Measurements from ENCODE around the gene GPR3. TPM values are rescaled to one million over a fixed set of nuclear protein-coding genes. Genes with fewer than 3 reads are reported as not detected.

The GPR3 gene
- total and polyA plus RNA-seq, 11 donors = 0.11 to 3.7 (median 0.53) TPM; not detected in 1

DNA sequence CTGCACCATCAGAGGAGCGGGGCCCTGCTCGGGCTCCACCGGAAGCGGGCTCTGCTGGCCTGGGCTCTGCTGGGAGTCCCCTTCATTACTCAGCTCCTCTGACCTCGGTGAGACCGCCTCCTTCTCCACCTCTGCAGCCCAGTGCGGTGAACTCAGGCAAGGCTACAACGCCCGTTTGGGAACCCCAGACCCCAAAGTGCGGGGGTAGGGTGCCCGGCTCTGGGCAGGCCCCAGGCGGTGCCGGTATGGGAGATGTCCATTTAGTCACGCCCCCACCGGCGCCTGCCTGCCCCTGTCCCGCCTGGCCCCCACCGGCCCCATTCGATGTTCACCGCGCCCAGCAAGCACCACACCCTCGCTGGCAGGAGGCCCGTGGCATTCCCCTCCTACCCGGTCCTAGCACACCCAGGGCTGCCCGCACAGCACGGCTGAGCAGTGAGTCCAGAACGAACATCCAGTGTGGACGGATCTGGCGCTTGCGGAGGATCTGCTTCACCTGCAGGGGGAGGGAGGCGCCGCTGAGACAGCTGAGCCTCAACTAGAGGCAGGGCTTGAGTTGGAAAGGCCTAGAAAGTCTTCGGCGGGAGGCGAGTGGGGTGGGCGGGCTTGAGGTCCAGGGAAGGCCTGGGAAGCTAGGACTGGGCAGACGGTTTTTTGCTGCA is 35.7 kb upstream of the GPR3 start:
- ATAC-seq = no peak

DNA sequence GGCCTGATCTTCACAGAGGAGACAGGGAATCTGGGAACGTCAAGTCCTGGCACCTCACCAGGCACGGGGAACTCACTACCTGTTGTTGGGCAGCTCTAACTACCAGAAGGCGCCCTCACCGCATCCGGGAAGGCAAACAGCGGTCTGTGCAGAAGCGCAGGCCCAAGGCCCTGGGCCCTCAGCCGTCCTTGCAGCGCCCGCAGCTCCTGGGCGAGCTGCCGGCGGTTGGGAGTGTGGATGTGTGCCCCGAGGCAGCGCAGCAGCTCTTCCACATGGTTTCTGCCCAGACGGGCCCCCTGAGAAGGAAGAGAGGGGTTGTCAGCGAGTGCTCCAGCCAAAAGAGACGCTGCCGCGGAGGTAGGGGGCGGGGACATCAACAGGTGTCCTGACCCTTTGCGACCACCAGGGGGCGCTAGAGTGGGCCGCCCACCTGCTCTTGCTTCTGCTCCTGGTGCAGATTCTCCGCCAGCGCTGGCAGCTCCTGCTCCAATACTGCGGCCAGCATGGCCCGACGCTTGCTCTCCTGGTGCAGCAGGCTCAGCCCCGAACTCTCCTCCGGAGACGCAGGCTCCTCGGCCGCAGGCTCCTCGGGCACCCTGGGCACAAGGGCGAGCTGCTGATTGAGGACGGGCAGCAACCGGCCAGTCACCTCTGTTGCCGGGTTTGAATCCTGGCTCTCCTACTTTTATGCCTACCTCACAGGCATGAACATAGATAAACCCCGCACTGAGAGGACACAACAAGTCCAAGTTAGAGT is 35.0 kb upstream of the GPR3 start:
- Histone ChIP-seq H3K27ac (peak overlapping the region in 1 of 12 donors; percentile 9), H3K4me3 (peak overlapping the region in 2 of 12 donors; percentile 11 to 42), H3K27me3 (no peaks in the 10 kb centered on the region), H3K36me3 (peaks cover 0 to 93% (median 85%) of the 10 kb centered on the region in 9 donors), H3K4me1 (peaks cover 0 to 27% (median 6%) of the 10 kb centered on the region in 12 donors), H3K9me3 (no peaks in the 10 kb centered on the region)
- peak; percentile 70 to 88 (median 80) for DNase-seq
- TF ChIP-seq POLR2A (IDR thresholded peaks at IDR 0.05) = no peak
- TF ChIP-seq, protein P1, sequence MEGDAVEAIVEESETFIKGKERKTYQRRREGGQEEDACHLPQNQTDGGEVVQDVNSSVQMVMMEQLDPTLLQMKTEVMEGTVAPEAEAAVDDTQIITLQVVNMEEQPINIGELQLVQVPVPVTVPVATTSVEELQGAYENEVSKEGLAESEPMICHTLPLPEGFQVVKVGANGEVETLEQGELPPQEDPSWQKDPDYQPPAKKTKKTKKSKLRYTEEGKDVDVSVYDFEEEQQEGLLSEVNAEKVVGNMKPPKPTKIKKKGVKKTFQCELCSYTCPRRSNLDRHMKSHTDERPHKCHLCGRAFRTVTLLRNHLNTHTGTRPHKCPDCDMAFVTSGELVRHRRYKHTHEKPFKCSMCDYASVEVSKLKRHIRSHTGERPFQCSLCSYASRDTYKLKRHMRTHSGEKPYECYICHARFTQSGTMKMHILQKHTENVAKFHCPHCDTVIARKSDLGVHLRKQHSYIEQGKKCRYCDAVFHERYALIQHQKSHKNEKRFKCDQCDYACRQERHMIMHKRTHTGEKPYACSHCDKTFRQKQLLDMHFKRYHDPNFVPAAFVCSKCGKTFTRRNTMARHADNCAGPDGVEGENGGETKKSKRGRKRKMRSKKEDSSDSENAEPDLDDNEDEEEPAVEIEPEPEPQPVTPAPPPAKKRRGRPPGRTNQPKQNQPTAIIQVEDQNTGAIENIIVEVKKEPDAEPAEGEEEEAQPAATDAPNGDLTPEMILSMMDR (IDR thresholded peaks at IDR 0.05) = peak; percentile 94 to 100 (median 98)
- intact Hi-C loops (cut with DNase I) = loop anchor here in 9 of 10 donors (2.0 to 10.0 kb wide), 4 partner anchors 31 to 57 kb away; partner anchors contain the start of gene GPR3 (in 8 of the 9)
- WGBS, 4 donors = 37 to 49% (median 46%) methylated on average over 21 to 40 of the region's 40 CpGs
- ATAC-seq = peak; percentile 28 to 83 (median 62)

More for the DNA sequence above, 35.7 kb upstream of the GPR3 start:
- Histone ChIP-seq H3K27me3 (no peaks in the 10 kb centered on the region), H3K4me1 (peaks cover 0 to 27% (median 6%) of the 10 kb centered on the region in 12 donors), H3K4me3 (peak overlapping the region in 1 of 12 donors; percentile 42), H3K36me3 (peaks cover 0 to 86% (median 78%) of the 10 kb centered on the region in 9 donors), H3K27ac (peak overlapping the region in 1 of 12 donors; percentile 9), H3K9me3 (no peaks in the 10 kb centered on the region)
- DNase-seq = peak in 1 of 5 donors; percentile 25
- 87 to 91% (median 88%) methylated on average over 28 to 37 of the region's 37 CpGs for WGBS, 4 donors
- TF ChIP-seq, protein P1 (IDR thresholded peaks at IDR 0.05) = no peak
- no peak for TF ChIP-seq POLR2A (IDR thresholded peaks at IDR 0.05)
- intact Hi-C loops (cut with DNase I) = loop anchor here in 9 of 10 donors (2.0 to 10.0 kb wide), 4 partner anchors 32 to 56 kb away; partner anchors contain the start of gene GPR3 (in 8 of the 9)

DNA sequence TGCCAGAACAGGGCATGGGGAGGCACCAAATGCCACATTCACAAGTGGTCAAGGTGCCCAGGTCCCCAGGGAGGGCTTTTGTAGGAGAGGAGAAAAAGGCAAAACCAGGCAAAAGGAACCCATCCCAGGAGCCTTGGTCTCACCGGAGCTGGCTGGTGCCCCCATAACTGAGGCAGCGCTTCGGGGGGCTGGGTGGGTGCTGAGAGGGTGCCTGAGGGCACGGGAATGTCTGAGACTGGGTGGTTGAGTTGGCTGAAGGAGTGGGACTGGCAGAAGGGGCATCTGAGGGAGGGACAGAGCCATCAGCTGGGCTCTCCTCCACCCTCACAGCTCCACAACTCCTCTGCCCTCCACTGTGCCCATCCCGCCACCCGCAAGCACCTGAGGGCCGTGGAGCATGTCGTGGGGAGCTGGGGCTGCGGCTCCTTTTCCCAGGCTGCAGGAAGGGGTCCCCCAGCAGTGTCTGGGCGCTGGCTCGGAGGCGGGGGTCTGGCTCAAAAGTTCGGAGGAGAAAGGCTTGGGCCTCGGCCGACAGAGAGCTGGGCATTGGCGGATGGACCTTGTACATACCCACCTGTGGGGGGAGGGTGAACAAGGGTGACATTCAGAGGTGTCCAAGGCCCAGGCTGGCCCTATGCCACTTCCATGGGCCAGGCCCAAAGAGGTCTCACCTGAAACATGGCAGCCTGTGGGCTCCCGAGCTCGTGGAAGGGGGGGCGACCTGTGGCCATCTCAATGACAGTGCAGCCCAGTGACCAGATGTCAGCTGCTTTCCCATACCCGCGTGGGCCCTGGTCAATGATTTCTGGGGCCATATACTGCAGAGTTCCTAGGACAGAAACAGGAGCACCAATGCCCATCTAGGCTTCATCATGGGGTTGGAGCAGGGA is 34.1 kb upstream of the GPR3 start:
- intact Hi-C loops (cut with DNase I) = loop anchor here in 8 of 10 donors (5.0 to 10.0 kb wide), 2 partner anchors 34 to 53 kb away; partner anchors contain the start of gene GPR3 (in 8 of the 8)
- Histone ChIP-seq H3K9me3 (no peaks in the 10 kb centered on the region), H3K4me3 (no peak overlapping the region), H3K36me3 (peaks cover 0 to 98% (median 89%) of the 10 kb centered on the region in 9 donors), H3K27ac (no peak overlapping the region), H3K4me1 (peaks cover 0 to 27% (median 6%) of the 10 kb centered on the region in 12 donors), H3K27me3 (no peaks in the 10 kb centered on the region)
- no peak for TF ChIP-seq POLR2A (IDR thresholded peaks at IDR 0.05)
- TF ChIP-seq, protein P1 (IDR thresholded peaks at IDR 0.05) = no peak
- WGBS, 4 donors = 95 to 98% (median 96%) methylated on average over 16 to 21 of the region's 21 CpGs
- no peak for ATAC-seq
- DNase-seq = no peak
